Measurements from ENCODE around the gene ARAP1.

The ARAP1 gene

GRCh38 chr11:72768581-72768980 is 16.4 kb upstream of the ARAP1 start:
- Histone ChIP-seq H3K9ac (ENCODE audit: low read depth, low read length) (no peak overlapping the region), H3K36me3 (ENCODE audit: insufficient read depth, low read depth, low read length) (no peaks in the 10 kb centered on the region), H3K9me3 (ENCODE audit: insufficient read depth, low read depth, low read length) (no peaks in the 10 kb centered on the region), H3K27ac (ENCODE audit: low read length) (no peak overlapping the region), H3K4me3 (ENCODE audit: low read length) (no peak overlapping the region), H3K4me1 (ENCODE audit: insufficient read depth, low read length) (peaks cover 4% of the 10 kb centered on the region; the same call in 1 of the 2 replicates), H3K27me3 (ENCODE audit: insufficient read depth, low read length) (no peaks in the 10 kb centered on the region)

GRCh38 chr11:72767203-72768062 is 15.2 kb upstream of the ARAP1 start:
- no peaks in the 10 kb centered on the region for H3K36me3 ChIP-seq (ENCODE audit: insufficient read depth, low read depth, low read length)
- H3K4me3 ChIP-seq (ENCODE audit: low read length), result no peak overlapping the region
- H3K9me3 ChIP-seq (ENCODE audit: insufficient read depth, low read depth, low read length), result no peaks in the 10 kb centered on the region
- H3K27me3 ChIP-seq (ENCODE audit: insufficient read depth, low read length), result no peaks in the 10 kb centered on the region
- peaks cover 4% of the 10 kb centered on the region; the same call in 1 of the 2 replicates for H3K4me1 ChIP-seq (ENCODE audit: insufficient read depth, low read length)
- no peak overlapping the region for H3K27ac ChIP-seq (ENCODE audit: low read length)
- no peak overlapping the region for H3K9ac ChIP-seq (ENCODE audit: low read depth, low read length)

GRCh38 chr11:72766152-72766902 is 14.1 kb upstream of the ARAP1 start:
- Histone ChIP-seq H3K4me3 (ENCODE audit: low read length) (no peak overlapping the region), H3K36me3 (ENCODE audit: insufficient read depth, low read depth, low read length) (no peaks in the 10 kb centered on the region), H3K4me1 (ENCODE audit: insufficient read depth, low read length) (peaks cover 4% of the 10 kb centered on the region; the same call in 1 of the 2 replicates), H3K9me3 (ENCODE audit: insufficient read depth, low read depth, low read length) (no peaks in the 10 kb centered on the region), H3K27me3 (ENCODE audit: insufficient read depth, low read length) (no peaks in the 10 kb centered on the region), H3K9ac (ENCODE audit: low read depth, low read length) (no peak overlapping the region), H3K27ac (ENCODE audit: low read length) (no peak overlapping the region)

- Histone ChIP-seq H3K36me3 (ENCODE audit: insufficient read depth, low read depth, low read length) (no peaks in the 10 kb centered on the region), H3K27ac (ENCODE audit: low read length) (no peak overlapping the region), H3K4me3 (ENCODE audit: low read length) (no peak overlapping the region), H3K9ac (ENCODE audit: low read depth, low read length) (peak overlapping the region; percentile 14; the same call in 1 of the 2 replicates), H3K4me1 (ENCODE audit: insufficient read depth, low read length) (peaks cover 4% of the 10 kb centered on the region; the same call in 1 of the 2 replicates), H3K27me3 (ENCODE audit: insufficient read depth, low read length) (no peaks in the 10 kb centered on the region), H3K9me3 (ENCODE audit: insufficient read depth, low read depth, low read length) (no peaks in the 10 kb centered on the region)
Observed at GRCh38 chr11:72764503-72764902, 12.3 kb upstream of the ARAP1 start.

- Histone ChIP-seq H3K4me1 (ENCODE audit: insufficient read depth, low read length) (peaks cover 4% of the 10 kb centered on the region; the same call in 1 of the 2 replicates), H3K9ac (ENCODE audit: low read depth, low read length) (peak overlapping the region; percentile 14; the same call in 1 of the 2 replicates), H3K36me3 (ENCODE audit: insufficient read depth, low read depth, low read length) (no peaks in the 10 kb centered on the region), H3K27me3 (ENCODE audit: insufficient read depth, low read length) (no peaks in the 10 kb centered on the region), H3K27ac (ENCODE audit: low read length) (no peak overlapping the region), H3K9me3 (ENCODE audit: insufficient read depth, low read depth, low read length) (no peaks in the 10 kb centered on the region), H3K4me3 (ENCODE audit: low read length) (no peak overlapping the region)
Observed at GRCh38 chr11:72763823-72764222, 11.6 kb upstream of the ARAP1 start.

- H3K27ac ChIP-seq (ENCODE audit: low read length), result no peak overlapping the region
- no peaks in the 10 kb centered on the region for H3K4me1 ChIP-seq (ENCODE audit: insufficient read depth, low read length)
- H3K27me3 ChIP-seq (ENCODE audit: insufficient read depth, low read length), result no peaks in the 10 kb centered on the region
- no peak overlapping the region for H3K9ac ChIP-seq (ENCODE audit: low read depth, low read length)
- H3K9me3 ChIP-seq (ENCODE audit: insufficient read depth, low read depth, low read length), result no peaks in the 10 kb centered on the region
- H3K4me3 ChIP-seq (ENCODE audit: low read length), result no peak overlapping the region
- H3K36me3 ChIP-seq (ENCODE audit: insufficient read depth, low read depth, low read length), result no peaks in the 10 kb centered on the region
Observed at GRCh38 chr11:72762641-72763304, 10.6 kb upstream of the ARAP1 start.

GRCh38 chr11:72760539-72761405 is 8.6 kb upstream of the ARAP1 start:
- Histone ChIP-seq H3K27ac (ENCODE audit: low read length) (no peak overlapping the region), H3K9me3 (ENCODE audit: insufficient read depth, low read depth, low read length) (no peaks in the 10 kb centered on the region), H3K9ac (ENCODE audit: low read depth, low read length) (no peak overlapping the region), H3K36me3 (ENCODE audit: insufficient read depth, low read depth, low read length) (no peaks in the 10 kb centered on the region), H3K4me1 (ENCODE audit: insufficient read depth, low read length) (no peaks in the 10 kb centered on the region), H3K27me3 (ENCODE audit: insufficient read depth, low read length) (no peaks in the 10 kb centered on the region), H3K4me3 (ENCODE audit: low read length) (no peak overlapping the region)

- Histone ChIP-seq H3K9me3 (ENCODE audit: insufficient read depth, low read depth, low read length) (no peaks in the 10 kb centered on the region), H3K36me3 (ENCODE audit: insufficient read depth, low read depth, low read length) (no peaks in the 10 kb centered on the region), H3K27ac (ENCODE audit: low read length) (no peak overlapping the region), H3K9ac (ENCODE audit: low read depth, low read length) (no peak overlapping the region), H3K4me3 (ENCODE audit: low read length) (no peak overlapping the region), H3K27me3 (ENCODE audit: insufficient read depth, low read length) (no peaks in the 10 kb centered on the region; the same call in 1 of the 2 replicates), H3K4me1 (ENCODE audit: insufficient read depth, low read length) (no peaks in the 10 kb centered on the region)
Observed at GRCh38 chr11:72759468-72759985, 7.3 kb upstream of the ARAP1 start.

GRCh38 chr11:72758690-72759389 is 6.6 kb upstream of the ARAP1 start:
- Histone ChIP-seq H3K27me3 (ENCODE audit: insufficient read depth, low read length) (no peaks in the 10 kb centered on the region; the same call in 1 of the 2 replicates), H3K9me3 (ENCODE audit: insufficient read depth, low read depth, low read length) (no peaks in the 10 kb centered on the region), H3K4me3 (ENCODE audit: low read length) (no peak overlapping the region), H3K36me3 (ENCODE audit: insufficient read depth, low read depth, low read length) (no peaks in the 10 kb centered on the region), H3K9ac (ENCODE audit: low read depth, low read length) (no peak overlapping the region), H3K4me1 (ENCODE audit: insufficient read depth, low read length) (no peaks in the 10 kb centered on the region), H3K27ac (ENCODE audit: low read length) (no peak overlapping the region)

- Histone ChIP-seq H3K27ac (ENCODE audit: low read length) (no peak overlapping the region), H3K9ac (ENCODE audit: low read depth, low read length) (no peak overlapping the region), H3K4me3 (ENCODE audit: low read length) (no peak overlapping the region), H3K36me3 (ENCODE audit: insufficient read depth, low read depth, low read length) (no peaks in the 10 kb centered on the region), H3K9me3 (ENCODE audit: insufficient read depth, low read depth, low read length) (no peaks in the 10 kb centered on the region), H3K27me3 (ENCODE audit: insufficient read depth, low read length) (no peaks in the 10 kb centered on the region; the same call in 1 of the 2 replicates), H3K4me1 (ENCODE audit: insufficient read depth, low read length) (no peaks in the 10 kb centered on the region)
Observed at GRCh38 chr11:72758304-72758689, 6.1 kb upstream of the ARAP1 start.
